Esophagus muscularis mucosa (tissue), 4 donors: ENCODE measurements around the gene PROZ.

Source experiments
- CTCF ChIP-seq, 3 experiments: fragments of 200-600 bp in 2 of 3; fragments of 450-650 bp in 1 of 3; sonication (generic) in 2 of 3; IDR thresholded peaks; one replicate each; pipeline ENCODE4 v1.5.1; 2017 to 2019; ENCODE audit warnings: antibody characterized with exemption in 3 of 3, mild to moderate bottlenecking in 2 of 3, moderate library complexity in 1 of 3
- EP300 ChIP-seq: sonication (generic); formaldehyde crosslinking; IDR thresholded peaks from one replicate; pipeline ENCODE4 v1.6.1; 2017; ENCODE audit warnings: antibody characterized with exemption
- POLR2A ChIP-seq: fragments of 450-650 bp; IDR thresholded peaks from one replicate; pipeline ENCODE4 v1.6.1; 2017; ENCODE audit warnings: antibody characterized with exemption, moderate library complexity, mild to moderate bottlenecking, low read depth
- POLR2AphosphoS5 ChIP-seq, 2 donors: sonication (generic); formaldehyde crosslinking; IDR thresholded peaks; one replicate each; pipeline ENCODE4 v1.6.1; 2017; ENCODE audit warnings: antibody characterized with exemption in 2 of 2

GRCh38 chr13:113144255-113144629 lies 14.2 kb upstream of the PROZ start:
- TF ChIP-seq POLR2A (no peak), POLR2AphosphoS5 (IDR thresholded peaks at IDR 0.05) (no peak), CTCF (IDR thresholded peaks at IDR 0.05) (no peak), EP300 (no peak)
